H1 (cell line): ENCODE results near the gene FADS2. TPM values are rescaled to one million over a fixed set of nuclear protein-coding genes. Genes with fewer than 3 reads are reported as not detected.

ENCODE experiments used
- CTCF ChIA-PET: fragments of 300-600 bp; sonication (Branson Sonifier 250); formaldehyde crosslinking; loops from one replicate; lab custom pipeline; 2021; ENCODE audit not compliant: partially characterized antibody; lab: Charles Lee
- POLR2A ChIA-PET: fragments of 300-600 bp; sonication (Branson Sonifier 250); formaldehyde crosslinking; loops from one replicate; lab custom pipeline; 2021; ENCODE audit warnings: inconsistent platforms; ENCODE audit not compliant: partially characterized antibody; lab: Charles Lee
- DNase-seq, 2 experiments: peaks; one replicate each; pipeline versions ENCODE4 v3.0.0 to v3.0.0-alpha.2; 2010 to 2022; ENCODE audit warnings: low spot score in 2 of 2, low read depth in 1 of 2, mixed read lengths in 1 of 2
- FAIRE-seq: peaks from 2 replicates; lab custom pipeline; 2011; peaks lifted over from hg19 to GRCh38; lab: Jason Lieb, UNC
- H2AFZ ChIP-seq: 2 replicates; pipeline ENCODE4 v1.8.1; 2012; ENCODE audit warnings: low read length, inconsistent platforms
- H2AK5ac ChIP-seq: 2 replicates; pipeline ENCODE4 v1.6.1; 2013; ENCODE audit warnings: low read depth, low read length
- H2BK120ac ChIP-seq: replicated peaks from 2 replicates; pipeline ENCODE3; 2013; ENCODE audit warnings: low read depth, low read length, inconsistent platforms
- H2BK12ac ChIP-seq: 2 replicates; pipeline ENCODE4 v1.6.1; 2013; ENCODE audit warnings: low read depth, low read length
- H2BK15ac ChIP-seq: 2 replicates; pipeline ENCODE4 v1.6.1; 2013; ENCODE audit warnings: low read length
- H2BK20ac ChIP-seq: 2 replicates; pipeline ENCODE4 v1.6.1; 2013; ENCODE audit warnings: low read length
- H2BK5ac ChIP-seq: 2 replicates; pipeline ENCODE4 v1.6.1; 2013; ENCODE audit warnings: low read depth, low read length
- H3K14ac ChIP-seq: 2 replicates; pipeline ENCODE4 v1.6.1; 2013; ENCODE audit warnings: inconsistent platforms; ENCODE audit not compliant: insufficient read length
- H3K18ac ChIP-seq: 2 replicates; pipeline ENCODE4 v1.6.1; 2013; ENCODE audit warnings: low read length; ENCODE audit errors: extremely low read depth
- H3K23ac ChIP-seq: 2 replicates; pipeline ENCODE4 v1.6.1; 2013; ENCODE audit warnings: inconsistent platforms; ENCODE audit not compliant: insufficient read length
- H3K23me2 ChIP-seq: 2 replicates; pipeline ENCODE4 v1.6.1; 2013; ENCODE audit warnings: low read depth, low read length
- H3K27ac ChIP-seq: 2 replicates; pipeline ENCODE4 v1.6.1; 2011; ENCODE audit warnings: low read depth, low read length, inconsistent platforms
- H3K27me3 ChIP-seq, 4 experiments: replicated peaks in 1 of 4; 1 replicate in 1 of 4; 2 replicates in 3 of 4; pipeline versions ENCODE4 v1.6.1 to v1.8.1; 2011 to 2013; ENCODE audit warnings: low read length in 3 of 4, mild to moderate bottlenecking in 3 of 4, inconsistent platforms in 2 of 4, mixed read lengths in 2 of 4, moderate library complexity in 1 of 4; ENCODE audit not compliant: control insufficient read depth in 3 of 4, insufficient read depth in 3 of 4; ENCODE audit errors: extremely low read depth in 1 of 4
- H3K36me3 ChIP-seq, 4 experiments: 2 replicates each; pipeline versions ENCODE4 v1.6.1 to v1.8.1; 2011 to 2013; ENCODE audit warnings: mild to moderate bottlenecking in 4 of 4, low read length in 3 of 4, moderate library complexity in 2 of 4, control low read depth in 1 of 4, inconsistent platforms in 1 of 4; ENCODE audit not compliant: insufficient read depth in 4 of 4, control insufficient read depth in 2 of 4
- H3K4ac ChIP-seq: replicated peaks from 2 replicates; pipeline ENCODE3; 2013; ENCODE audit warnings: low read length, low read depth, mixed read lengths, inconsistent platforms; ENCODE audit not compliant: insufficient read length
- H3K4me1 ChIP-seq, 4 experiments: replicated peaks in 1 of 4; 1 replicate in 1 of 4; 2 replicates in 3 of 4; pipeline versions ENCODE4 v1.6.1 to v1.8.1; 2011 to 2013; ENCODE audit warnings: low read length in 3 of 4, inconsistent platforms in 2 of 4, mixed read lengths in 1 of 4; ENCODE audit not compliant: insufficient read depth in 4 of 4, control insufficient read depth in 3 of 4
- H3K4me2 ChIP-seq, 2 experiments: 2 replicates each; pipeline versions ENCODE4 v1.6.1 to v1.8.1; 2011 to 2013; ENCODE audit warnings: low read depth in 2 of 2, low read length in 2 of 2, control low read depth in 1 of 2, inconsistent platforms in 1 of 2, mild to moderate bottlenecking in 1 of 2; ENCODE audit not compliant: insufficient read depth in 1 of 2
- H3K4me3 ChIP-seq, 4 experiments: fragments of 200-600, 300-600 bp in 1 of 4; sonication (generic), shearing (Covaris generic), sonication (Bioruptor Twin) in 1 of 4; 2 replicates each; pipeline versions ENCODE4 v1.5.1 to v1.8.1; 2011 to 2016; ENCODE audit warnings: low read length in 4 of 4, low read depth in 3 of 4, control low read depth in 2 of 4, inconsistent platforms in 2 of 4, mild to moderate bottlenecking in 2 of 4, mixed read lengths in 1 of 4, moderate library complexity in 1 of 4; ENCODE audit not compliant: insufficient read depth in 2 of 4; ENCODE audit errors: extremely low read depth in 1 of 4
- H3K56ac ChIP-seq: replicated peaks from 2 replicates; pipeline ENCODE3; 2013; ENCODE audit warnings: low read depth, mild to moderate bottlenecking, mixed read lengths, low read length, inconsistent platforms; ENCODE audit not compliant: insufficient read length
- H3K79me1 ChIP-seq: 2 replicates; pipeline ENCODE4 v1.6.1; 2013; ENCODE audit warnings: low read depth, low read length, control low read depth
- H3K79me2 ChIP-seq, 2 experiments: 2 replicates each; pipeline versions ENCODE4 v1.6.1 to v1.8.1; 2012 to 2013; ENCODE audit warnings: low read length in 2 of 2, mild to moderate bottlenecking in 2 of 2, inconsistent platforms in 1 of 2; ENCODE audit not compliant: insufficient read depth in 2 of 2, control insufficient read depth in 1 of 2
- H3K9ac ChIP-seq, 4 experiments: replicated peaks in 1 of 4; 1 replicate in 1 of 4; 2 replicates in 3 of 4; pipeline versions ENCODE4 v1.6.1 to v1.8.1; 2011 to 2013; ENCODE audit warnings: low read depth in 3 of 4, low read length in 3 of 4, control low read depth in 2 of 4, mild to moderate bottlenecking in 2 of 4, moderate library complexity in 2 of 4, inconsistent platforms in 1 of 4; ENCODE audit errors: extremely low read depth in 1 of 4
- H3K9me3 ChIP-seq, 2 experiments: 2 replicates each; pipeline versions ENCODE4 v1.6.1 to v1.8.1; 2012 to 2013; ENCODE audit warnings: mild to moderate bottlenecking in 2 of 2, moderate library complexity in 2 of 2, control low read depth in 1 of 2, inconsistent platforms in 1 of 2, low read depth in 1 of 2, low read length in 1 of 2, mixed read lengths in 1 of 2; ENCODE audit not compliant: insufficient read depth in 2 of 2
- H4K20me1 ChIP-seq, 2 experiments: replicated peaks in 1 of 2; 2 replicates each; pipeline versions ENCODE3 to v1.8.1; 2011 to 2013; ENCODE audit warnings: inconsistent platforms in 2 of 2, low read length in 2 of 2, mild to moderate bottlenecking in 1 of 2; ENCODE audit not compliant: insufficient read depth in 2 of 2, control insufficient read depth in 1 of 2
- H4K5ac ChIP-seq: 2 replicates; pipeline ENCODE4 v1.6.1; 2013; ENCODE audit warnings: low read length, low read depth, mixed read lengths, inconsistent platforms; ENCODE audit not compliant: insufficient read length
- H4K8ac ChIP-seq: 2 replicates; pipeline ENCODE4 v1.8.0; 2013; ENCODE audit warnings: mild to moderate bottlenecking, moderate library complexity, low read length, inconsistent platforms; ENCODE audit not compliant: insufficient read depth; ENCODE audit errors: extremely low read depth
- H4K91ac ChIP-seq: replicated peaks from 2 replicates; pipeline ENCODE3; 2013; ENCODE audit warnings: low read length, mixed read lengths, inconsistent platforms; ENCODE audit not compliant: insufficient read length
- BACH1 ChIP-seq: IDR thresholded peaks from 2 replicates; pipeline ENCODE4 v1.6.1; 2012; ENCODE audit warnings: low read length, improper control_type of control experiment
- WGBS, 2 experiments: shearing (Covaris generic) in 1 of 2; methylation state at CpG; one replicate each; pipeline versions ENCODE4 v1.1.6 to v1.1.7; 2013 to 2015; ENCODE audit warnings: low lambda C conversion rate in 2 of 2, mixed read lengths in 2 of 2, inconsistent platforms in 1 of 2, low coverage in 1 of 2, missing lambda C conversion rate in 1 of 2; ENCODE audit not compliant: insufficient replicate concordance in 2 of 2, insufficient coverage in 1 of 2, insufficient read length in 1 of 2; ENCODE audit errors: extremely low coverage in 1 of 2, missing lambda C conversion rate in 1 of 2; 5-methylcytosine and 5-hydroxymethylcytosine counted together
- polyA plus RNA-seq, 7 experiments: library from polyadenylated mRNA; depleted of rRNA in 3 of 7; stranded (reverse) in 5 of 7; unstranded in 2 of 7; fragments of >200 nt in 5 of 7; fragments of 200-250 nt in 2 of 7; gene quantifications; 1 replicate in 5 of 7; 2 replicates in 1 of 7; 4 replicates in 1 of 7; pipeline versions ENCODE4 v1.2.1 to v1.2.3, GENCODE V29; 2011 to 2013; ENCODE audit warnings: missing spikeins in 2 of 7, mixed read lengths in 2 of 7
- total RNA-seq: library from RNA; stranded (reverse); fragmentation: NEBNext Ultra II Directional; extraction: Animal tissue kit (Norgen Biotek cat#: 25700); gene quantifications from 2 replicates; pipeline ENCODE4 v1.2.1, GENCODE V29; 2021

The FADS2 gene
- total and polyA plus RNA-seq, 2 of the 8 experiments (the other 6 are each of a cell fraction or from before 2014, with no cell fraction given), result 499 to 701 TPM

GRCh38 chr11:61795876-61796526 is 32.1 kb upstream of the FADS2 start:
- Histone ChIP-seq H3K23me2 (peaks cover 2% of the 10 kb centered on the region; the same call in 1 of the 2 replicates), H3K4ac (no peak overlapping the region), H3K36me3 (peaks cover 1 to 33% (median 19%) of the 10 kb centered on the region in 4 experiments; a peak in 7 of 8 replicates), H2AK5ac (no peak overlapping the region), H3K4me1 (0 out of 7 replicates have a peak, but pooled peaks cover 0 to 2% (median 0%) of the 10 kb centered on the region in 4 experiments), H2AFZ (no peak overlapping the region), H4K5ac (no peak overlapping the region), H2BK20ac (no peak overlapping the region), H3K23ac (no peak overlapping the region), H2BK15ac (no peak overlapping the region), H4K91ac (no peak overlapping the region), H3K56ac (no peak overlapping the region), H3K79me2 (peaks cover 8 to 56% of the 10 kb centered on the region in 2 experiments), H2BK5ac (no peak overlapping the region), H3K14ac (no peak overlapping the region), H3K27ac (no peak overlapping the region), H4K8ac (no peak overlapping the region), H3K18ac (no peak overlapping the region), H4K20me1 (peaks cover 2 to 8% of the 10 kb centered on the region in 2 experiments), H3K79me1 (no peaks in the 10 kb centered on the region; the same call in 1 of the 2 replicates), H3K4me3 (no peak overlapping the region), H3K4me2 (no peak overlapping the region), H2BK120ac (no peak overlapping the region), H2BK12ac (no peak overlapping the region), H3K9me3 (no peaks in the 10 kb centered on the region), H3K27me3 (no peaks in the 10 kb centered on the region), H3K9ac (no peak overlapping the region)
- CTCF ChIA-PET, result interaction anchor here (0.9 to 10.1 kb wide), 18 partner anchors 8 to 312 kb away, joined by 3 to 118 read pairs (median 10); partner anchors contain the start of genes FADS1 and FADS2
- FAIRE-seq, result no peak
- 94% methylated on average over 17 of the region's 18 CpGs; no CpG with 5 or more reads in 1 of the 2 experiments for WGBS, 2 experiments
- no peak for TF ChIP-seq BACH1
- no peak for DNase-seq
- POLR2A ChIA-PET, result interaction anchor here (0.8 to 20.9 kb wide), 15 partner anchors 9 to 170 kb away, joined by 3 to 354 read pairs (median 4); partner anchors contain the start of genes FADS1 and FADS2
